Uterus (tissue), 4 donors: ENCODE results near the gene HIRIP3. TPM values are rescaled to one million over a fixed set of nuclear protein-coding genes. Genes with fewer than 3 reads are reported as not detected.

ENCODE experiments used
- DNase-seq, 2 donors: peaks; one replicate each; pipeline ENCODE4 v3.0.0-alpha.2; 2019 to 2020
- H3K27ac ChIP-seq, 2 donors: fragments of 200-600 bp; sonication (generic); 1 replicate in 1 of 2; 2 replicates in 1 of 2; pipeline ENCODE4 v1.5.1; 2016 to 2018
- H3K27me3 ChIP-seq, 2 donors: fragments of 200-600 bp; sonication (generic); one replicate each; pipeline ENCODE4 v1.5.1; 2018 to 2019; ENCODE audit warnings: control low read depth in 1 of 2
- H3K36me3 ChIP-seq, 2 donors: fragments of 200-600 bp; sonication (generic); one replicate each; pipeline ENCODE4 v1.5.1; 2019; ENCODE audit warnings: control low read depth in 1 of 2
- H3K4me1 ChIP-seq, 2 donors: fragments of 200-600 bp; sonication (generic); one replicate each; pipeline ENCODE4 v1.5.1; 2018 to 2019; ENCODE audit warnings: control low read depth in 1 of 2
- H3K4me3 ChIP-seq, 2 donors: fragments of 200-600 bp; sonication (generic); 1 replicate in 1 of 2; 2 replicates in 1 of 2; pipeline ENCODE4 v1.5.1; 2018 to 2019; ENCODE audit warnings: mild to moderate bottlenecking in 1 of 2
- H3K9me3 ChIP-seq, 2 donors: fragments of 200-600 bp; sonication (generic); one replicate each; pipeline ENCODE4 v1.5.1; 2019; ENCODE audit warnings: control low read depth in 1 of 2
- CTCF ChIP-seq, 4 experiments: fragments of 200-600 bp in 2 of 4; fragments of 450-650 bp in 2 of 4; sonication (generic) in 2 of 4; IDR thresholded peaks; one replicate each; pipeline ENCODE4 v1.5.1; 2016 to 2019; ENCODE audit warnings: antibody characterized with exemption in 4 of 4, mild to moderate bottlenecking in 2 of 4, moderate library complexity in 1 of 4
- POLR2A ChIP-seq, 2 donors: fragments of 450-650 bp; IDR thresholded peaks; one replicate each; pipeline ENCODE4 v1.6.1; 2016; ENCODE audit warnings: antibody characterized with exemption in 2 of 2, mild to moderate bottlenecking in 1 of 2, moderate library complexity in 1 of 2
- intact Hi-C: fragments of 100-400 bp; cut with DNase I; formaldehyde crosslinking; loops from one replicate; pipeline ENCODE4 v1.15.1; 2023; ENCODE audit warnings: low total_unique reads
- total RNA-seq, 4 donors: library from RNA; depleted of rRNA in 3 of 4; stranded (reverse); fragments of >200 nt in 3 of 4; gene quantifications; one replicate each; pipeline versions ENCODE4 v1.1.0 to v1.2.4, GENCODE V29; 2014 to 2023
- donor health status: DM: yes; HTN: yes; CAD: no.

HIRIP3 gene
- total RNA-seq, 4 donors from 2014 or later = 3.8 to 20.4 (median 13.5) TPM

DNA sequence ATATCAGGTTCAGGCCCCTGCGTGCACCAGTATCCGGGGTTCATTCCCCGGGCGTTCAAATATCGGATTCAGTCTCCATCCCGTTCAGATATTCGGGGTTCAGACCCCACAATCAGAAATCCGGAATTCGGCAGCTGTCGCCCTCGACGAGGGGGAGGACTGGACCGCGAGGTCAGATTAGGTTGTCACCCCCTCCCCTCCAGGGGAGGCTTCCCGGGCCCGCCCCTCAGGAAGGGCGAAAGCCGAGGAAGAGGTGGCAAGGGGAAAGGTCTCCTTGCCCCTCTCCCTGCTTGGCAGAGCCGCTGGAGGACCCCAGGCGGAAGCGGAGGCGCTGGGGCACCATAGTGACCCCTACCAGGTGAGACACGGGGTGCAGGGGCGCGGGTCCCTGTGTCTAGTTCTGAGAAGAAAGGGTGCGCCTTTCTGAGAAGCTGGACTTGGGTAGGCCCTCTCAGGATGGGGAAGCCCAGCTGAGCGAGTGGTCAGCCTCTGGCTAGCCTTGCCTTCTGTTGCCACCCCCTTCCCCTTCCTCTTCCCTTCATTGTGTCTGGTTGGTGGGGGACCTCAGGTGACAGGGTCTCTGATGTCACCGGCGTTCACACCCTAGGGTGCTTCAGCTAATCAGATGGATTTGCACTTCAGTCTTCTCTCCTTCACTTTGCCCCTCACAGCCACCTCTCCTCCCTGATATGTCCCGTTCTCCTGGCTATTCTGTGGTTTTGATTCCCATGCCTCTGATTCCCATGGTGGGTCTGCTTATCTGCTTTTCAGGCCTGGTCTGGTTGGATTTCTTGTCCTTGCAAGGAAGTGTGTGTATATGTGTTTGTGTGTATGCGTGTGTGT, 20.9 kb downstream of the HIRIP3 start:
- no peaks in the 10 kb centered on the region for H3K9me3 ChIP-seq
- no peaks in the 10 kb centered on the region for H3K27me3 ChIP-seq
- peak; percentile 38 to 49 for DNase-seq
- H3K4me1 ChIP-seq = peaks cover 0 to 14% of the 10 kb centered on the region in 2 donors
- intact Hi-C loops = no loop called here
- H3K36me3 ChIP-seq = no peaks in the 10 kb centered on the region
- TF ChIP-seq POLR2A (IDR thresholded peaks at IDR 0.05) (no peak), CTCF (IDR thresholded peaks at IDR 0.05) (peak in 1 of 4 experiments; percentile 6)
- peak overlapping the region; percentile 89 to 91 for H3K4me3 ChIP-seq
- peak overlapping the region; percentile 90 to 96 for H3K27ac ChIP-seq

DNA sequence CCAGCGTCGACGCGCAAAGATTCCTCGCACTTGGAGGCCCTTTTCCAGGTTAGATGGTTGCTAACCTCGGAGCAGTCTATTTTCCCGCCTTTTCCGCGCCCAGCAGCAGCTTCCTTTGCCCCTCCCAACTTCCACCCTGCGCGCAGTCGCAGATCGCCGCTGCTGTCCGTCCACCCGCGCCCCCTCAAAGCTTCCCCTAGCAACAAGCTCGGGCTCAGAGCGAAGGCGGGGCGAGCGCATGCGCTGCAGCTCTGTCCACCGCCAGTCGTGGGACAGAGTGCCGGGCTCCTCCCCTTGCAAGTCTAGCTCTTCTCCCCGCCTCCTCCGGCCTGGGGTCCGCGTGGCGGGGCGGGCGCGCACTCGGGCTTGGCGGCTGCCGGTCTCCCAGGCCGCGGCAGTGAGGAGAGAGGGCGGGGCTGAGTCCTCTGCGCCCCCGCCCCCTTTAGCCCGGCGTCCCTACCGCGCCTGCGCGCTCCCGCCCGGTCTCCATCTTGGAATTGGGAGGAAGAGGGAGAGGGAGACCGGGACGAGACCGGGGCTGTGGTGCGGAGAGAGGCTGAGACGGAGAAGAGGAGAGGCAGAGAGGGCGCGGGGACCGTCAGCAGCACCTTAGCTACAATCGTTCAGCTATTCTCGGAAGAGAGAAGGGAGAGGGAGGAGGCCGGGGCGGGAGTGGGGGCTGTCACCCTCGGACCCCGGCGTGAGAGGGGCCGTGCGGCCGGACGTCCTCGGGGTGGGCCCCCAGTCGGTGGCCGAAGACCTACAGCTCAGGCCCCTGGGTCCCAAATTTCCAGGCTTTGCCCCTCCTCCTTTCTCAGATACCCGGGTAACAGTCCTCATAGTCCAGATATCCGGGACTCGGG, 21.8 kb downstream of the HIRIP3 start, which contains the start of gene TAOK2:
TSS of gene TAOK2 (plus strand) at position 485 of the 863 bp plus-strand sequence. CDS start 3,905 bp downstream, outside the sequence.
- intact Hi-C loops = no loop called here
- peaks cover 0 to 14% of the 10 kb centered on the region in 2 donors for H3K4me1 ChIP-seq

DNA sequence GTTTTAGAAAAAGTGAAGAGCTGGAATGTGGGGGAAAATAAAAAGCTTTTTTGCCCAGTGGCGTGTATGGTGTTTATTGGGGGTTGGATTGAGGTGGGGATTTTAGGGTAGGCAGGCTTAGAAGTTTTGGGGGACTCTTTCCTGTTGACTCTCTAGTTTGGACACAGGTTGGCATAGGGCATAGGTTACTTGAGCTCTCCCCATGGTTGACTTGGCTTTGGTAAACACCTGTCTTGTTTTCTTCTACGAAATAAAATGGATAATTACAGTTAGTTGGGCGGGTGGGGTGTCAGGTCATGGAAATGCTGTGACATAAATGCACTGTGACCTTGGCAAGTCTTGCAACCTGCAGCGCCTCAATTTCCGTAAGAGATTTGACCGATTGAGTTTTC, 22.4 kb downstream of the HIRIP3 start:
- H3K27me3 ChIP-seq = no peaks in the 10 kb centered on the region
- no peak overlapping the region for H3K4me3 ChIP-seq
- DNase-seq = no peak
- TF ChIP-seq POLR2A (IDR thresholded peaks at IDR 0.05) (no peak), CTCF (IDR thresholded peaks at IDR 0.05) (no peak)
- H3K4me1 ChIP-seq = peaks cover 0 to 14% of the 10 kb centered on the region in 2 donors
- no peaks in the 10 kb centered on the region for H3K9me3 ChIP-seq
- intact Hi-C loops = no loop called here
- no peaks in the 10 kb centered on the region for H3K36me3 ChIP-seq
- H3K27ac ChIP-seq = peak overlapping the region; percentile 36 to 96

More for the DNA sequence above, 21.8 kb downstream of the HIRIP3 start, which contains the start of gene TAOK2:
- no peaks in the 10 kb centered on the region for H3K36me3 ChIP-seq
- peak within 1 kb of the TSS; percentile 89 to 91 for H3K4me3 ChIP-seq
- H3K27ac ChIP-seq = peak within 1 kb of the TSS; percentile 90 to 96
- no peaks in the 10 kb centered on the region for H3K27me3 ChIP-seq
- TF ChIP-seq CTCF (IDR thresholded peaks at IDR 0.05) (peak in 1 of 4 experiments; percentile 11), POLR2A (IDR thresholded peaks at IDR 0.05) (peak; percentile 57 to 89)
- peak; percentile 99 for DNase-seq
- no peaks in the 10 kb centered on the region for H3K9me3 ChIP-seq

GRCh38 chr16:29972500-29972899, 22.9 kb downstream of the HIRIP3 start:
- H3K4me3 ChIP-seq = no peak overlapping the region

More at GRCh38 chr16:29972500-29972899, 22.9 kb downstream of the HIRIP3 start:
- no peak for DNase-seq
- intact Hi-C loops = no loop called here
- H3K36me3 ChIP-seq = no peaks in the 10 kb centered on the region
- no peak overlapping the region for H3K27ac ChIP-seq
- H3K4me1 ChIP-seq = peaks cover 0 to 14% of the 10 kb centered on the region in 2 donors
- H3K27me3 ChIP-seq = no peaks in the 10 kb centered on the region
- TF ChIP-seq POLR2A (IDR thresholded peaks at IDR 0.05) (no peak), CTCF (IDR thresholded peaks at IDR 0.05) (no peak)
- no peaks in the 10 kb centered on the region for H3K9me3 ChIP-seq
